HG02981 (cell line): ENCODE measurements around the gene GRID2.
"Not testable (repeated sequence)": the region's sequence is repeated elsewhere in the genome, so short reads cannot be mapped to it uniquely, and the experiment has no call there.

Experiments
- ATAC-seq: cut with Tn5 transposase; IDR thresholded peaks from one replicate; pipeline ENCODE4 v1.9.1; 2021; ENCODE audit warnings: mild to moderate bottlenecking, moderate library complexity; ENCODE audit not compliant: unreplicated experiment

The GRID2 gene

DNA sequence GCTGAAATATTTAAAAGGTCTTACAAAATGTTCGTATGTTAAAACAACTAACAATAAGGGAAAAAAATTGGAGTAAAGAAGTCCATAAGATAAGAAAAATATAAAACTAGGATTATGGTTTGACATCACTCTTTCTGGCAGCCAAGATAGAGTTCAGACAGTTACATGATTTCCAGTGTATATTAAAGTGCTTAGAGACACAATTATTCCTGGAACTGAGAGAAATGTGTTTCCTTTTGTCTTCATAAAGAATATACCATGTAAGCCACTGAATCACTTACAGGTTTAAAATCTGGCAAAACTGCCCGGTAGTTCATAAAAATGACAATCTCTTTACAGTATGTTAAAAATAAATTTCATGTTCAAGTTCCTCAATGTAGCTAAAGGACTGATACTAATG lies 986.1 kb downstream of the GRID2 start:
- no peak for ATAC-seq

DNA sequence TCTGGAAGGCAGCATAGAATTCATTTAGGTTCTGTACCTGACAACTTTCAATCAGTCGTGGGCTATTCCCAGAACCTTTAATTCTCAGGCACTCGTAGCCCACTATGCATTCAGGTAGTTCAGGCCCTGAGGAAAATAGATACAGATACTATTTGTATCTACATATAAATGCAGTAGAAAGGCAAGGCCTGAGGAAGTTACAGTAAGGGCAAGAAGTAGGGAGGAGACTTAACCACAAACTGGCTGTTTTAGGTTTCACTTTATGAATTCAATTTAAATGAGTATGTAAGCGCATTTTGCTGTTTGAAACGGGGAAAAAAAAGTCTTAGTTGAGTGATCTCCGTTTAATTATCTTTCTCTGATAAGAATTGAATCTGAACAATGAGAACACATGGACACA lies 995.4 kb downstream of the GRID2 start:
- ATAC-seq = no peak

DNA sequence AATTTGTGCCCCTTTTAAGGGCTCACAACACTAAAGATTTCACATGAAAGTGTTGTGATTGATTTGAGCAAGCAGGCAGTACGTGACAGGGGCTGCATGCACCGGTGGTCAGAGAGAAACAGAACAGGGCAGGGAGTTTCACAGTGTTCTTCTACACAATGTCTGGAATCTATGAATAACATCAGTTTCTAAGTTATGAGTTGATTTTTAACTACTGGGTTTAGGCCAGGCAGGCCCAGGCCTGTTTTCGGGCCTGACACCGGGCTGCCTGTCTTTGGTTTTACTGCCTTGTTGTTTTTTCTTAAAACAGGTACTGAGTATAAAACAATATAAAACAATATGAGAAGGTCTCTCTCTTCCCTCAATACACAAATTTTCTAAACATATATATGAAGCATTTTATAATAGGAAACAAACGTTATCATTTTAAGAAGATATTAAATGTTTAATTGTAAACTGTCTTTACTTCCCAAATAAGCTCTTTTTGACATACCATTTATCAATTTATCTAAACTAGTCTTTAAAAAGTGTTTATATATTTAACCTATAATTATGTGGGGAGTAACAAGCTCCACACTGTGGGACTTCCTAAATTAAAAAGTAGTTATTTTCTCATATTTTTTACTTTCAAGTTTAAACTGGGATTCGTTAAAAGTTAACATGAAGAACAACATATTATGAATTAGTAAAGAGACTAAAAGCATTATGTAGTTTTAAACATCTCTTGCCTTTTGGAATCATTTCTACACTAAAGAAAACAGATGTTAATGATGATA lies 997.2 kb downstream of the GRID2 start:
- ATAC-seq = not testable (repeated sequence)

DNA sequence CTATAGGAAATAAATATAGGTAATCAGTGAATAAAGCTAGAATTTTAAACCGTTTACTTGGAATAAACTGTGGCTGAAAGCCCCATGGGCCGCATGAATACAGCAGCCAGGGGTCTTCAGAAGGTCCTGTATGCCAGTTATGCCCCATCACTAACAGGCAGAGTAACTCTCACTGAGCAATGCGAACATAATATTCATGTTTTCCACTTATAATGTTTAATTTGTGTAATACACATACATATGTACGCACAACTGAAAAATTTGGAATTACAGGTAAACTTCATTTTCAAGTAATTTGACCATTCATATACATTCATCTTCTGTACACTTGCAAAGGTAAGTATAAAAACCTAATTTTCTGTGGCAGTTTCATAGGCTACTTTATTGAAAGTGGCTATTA lies 998.5 kb downstream of the GRID2 start:
- no peak for ATAC-seq

DNA sequence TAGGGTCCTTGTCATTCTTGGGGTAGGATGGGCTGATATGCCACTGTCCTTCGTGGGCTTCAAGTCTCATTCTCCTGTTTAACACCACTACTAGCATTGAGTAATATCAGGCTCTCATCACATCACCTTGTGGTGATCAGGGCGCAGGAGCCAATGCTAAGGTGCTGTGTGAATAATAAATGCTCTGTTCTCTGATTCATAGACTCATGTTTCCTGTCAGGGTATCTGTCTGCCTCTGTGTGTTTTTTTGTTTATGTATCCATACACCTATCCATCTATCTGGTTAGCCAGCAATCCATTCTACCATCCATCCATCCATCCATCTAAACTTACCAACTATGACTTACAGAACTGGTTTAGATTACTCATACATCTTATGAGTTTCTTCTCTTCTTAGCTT lies 999.7 kb downstream of the GRID2 start:
- ATAC-seq = no peak

DNA sequence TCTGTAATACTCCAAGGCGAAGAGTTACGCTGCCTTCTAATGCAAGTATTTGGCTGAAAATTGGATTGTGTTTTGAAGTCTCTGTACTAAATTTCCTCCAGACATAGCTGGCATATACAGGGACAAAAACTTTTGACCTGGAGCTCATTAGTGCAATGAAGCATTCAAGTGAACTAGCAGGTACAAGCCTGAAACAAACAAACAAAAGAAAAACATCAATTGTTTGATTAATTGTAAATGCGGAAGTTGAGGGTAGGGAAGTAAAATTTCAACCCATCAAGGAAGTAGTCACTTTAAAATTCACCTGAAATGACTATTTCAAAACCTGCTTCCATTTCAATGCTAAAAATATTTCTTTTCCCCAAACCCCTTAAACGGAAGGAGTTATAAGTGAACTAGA lies 1008.5 kb downstream of the GRID2 start:
- ATAC-seq = no peak

DNA sequence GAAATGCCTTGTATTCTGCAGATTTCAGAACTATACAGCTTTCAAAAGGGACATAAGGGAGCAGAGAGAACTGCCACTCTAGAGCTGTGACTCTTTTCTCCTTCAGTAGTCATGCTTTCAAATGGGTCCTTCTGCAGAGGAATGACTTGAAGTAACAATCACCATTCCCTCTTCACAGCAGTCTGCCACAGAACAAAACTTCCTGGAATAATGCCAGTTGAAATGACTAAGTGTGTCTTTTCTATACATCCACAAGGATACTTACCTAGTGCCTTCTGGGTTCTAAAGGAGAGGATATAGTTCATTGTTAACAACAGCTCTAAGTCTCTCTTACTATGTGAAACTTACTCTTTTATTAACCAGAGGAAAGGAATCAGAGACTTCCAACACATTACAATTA lies 1009.4 kb downstream of the GRID2 start:
- ATAC-seq = no peak

DNA sequence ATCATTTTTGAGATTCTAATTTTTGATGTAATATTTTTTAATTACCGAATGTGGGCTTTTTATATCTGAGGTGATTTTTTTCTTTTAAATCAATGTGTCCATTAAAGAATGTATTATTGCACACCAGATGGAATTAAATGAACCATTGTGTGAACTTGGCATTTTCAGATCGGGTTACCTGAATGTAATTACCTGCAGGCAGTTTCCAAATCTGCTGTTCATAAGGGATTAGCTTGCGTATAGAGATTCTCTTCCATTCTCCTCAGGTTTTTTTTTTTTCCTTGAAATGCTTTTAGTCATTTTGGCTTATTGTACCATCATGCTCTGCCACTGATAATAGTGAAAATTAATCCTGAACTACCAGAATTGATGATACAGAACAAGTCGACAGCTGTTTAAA lies 1013.3 kb downstream of the GRID2 start:
- no peak for ATAC-seq

DNA sequence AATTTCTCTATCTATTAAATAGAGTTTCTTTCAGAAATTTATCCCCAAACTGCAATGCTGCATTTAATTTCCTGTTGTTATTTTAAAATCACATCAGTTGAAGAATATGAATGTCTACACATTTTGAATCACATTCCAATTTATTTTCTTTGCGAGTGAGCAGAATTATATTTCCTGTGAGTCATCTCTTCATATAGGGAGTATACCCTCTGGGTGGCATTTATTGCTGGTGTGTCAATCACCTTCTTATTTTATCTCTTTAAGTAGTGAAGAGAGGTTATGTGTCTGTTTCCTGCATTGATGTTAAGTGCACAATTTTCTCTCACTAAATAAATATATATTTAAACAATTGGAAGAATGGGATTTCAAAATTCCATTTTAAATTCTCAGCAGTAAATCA lies 1013.8 kb downstream of the GRID2 start:
- no peak for ATAC-seq

DNA sequence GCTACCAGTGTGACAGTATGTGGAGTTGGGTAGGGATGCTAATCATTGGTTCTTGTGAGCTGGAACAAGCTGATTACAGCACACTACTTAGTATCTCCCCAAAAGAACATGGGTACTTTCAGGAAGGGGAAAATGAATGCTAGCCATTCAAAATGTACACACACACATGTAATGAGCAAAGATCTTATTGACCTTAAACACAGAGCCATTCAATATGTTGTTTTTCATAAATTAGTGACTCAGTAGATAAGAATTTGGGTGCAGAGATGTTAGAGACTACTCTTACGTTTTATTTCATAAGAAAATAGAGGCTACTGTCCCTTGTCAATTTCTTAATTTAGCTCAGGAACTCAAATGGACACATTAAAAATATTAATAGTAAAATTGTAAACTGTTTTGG lies 1015.3 kb downstream of the GRID2 start:
- ATAC-seq = no peak

DNA sequence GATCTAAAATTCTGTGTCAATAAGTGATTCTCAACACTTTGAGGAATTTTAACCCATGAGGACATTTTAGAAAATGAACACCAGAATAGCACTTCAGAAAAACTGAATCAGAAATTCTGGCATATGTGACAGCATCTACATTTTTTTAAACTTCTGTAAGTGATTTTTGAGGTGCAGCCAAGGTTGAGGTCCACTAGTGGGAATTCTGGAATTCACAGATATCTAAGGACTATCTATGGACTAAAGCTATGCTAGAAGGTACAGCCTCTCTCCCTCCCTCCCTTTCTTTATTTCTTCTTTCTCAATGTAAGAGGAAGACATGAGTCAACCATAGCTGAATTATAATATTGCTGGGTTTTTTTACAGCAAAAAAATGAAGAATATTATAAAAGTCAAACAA lies 1016.6 kb downstream of the GRID2 start:
- ATAC-seq = no peak

DNA sequence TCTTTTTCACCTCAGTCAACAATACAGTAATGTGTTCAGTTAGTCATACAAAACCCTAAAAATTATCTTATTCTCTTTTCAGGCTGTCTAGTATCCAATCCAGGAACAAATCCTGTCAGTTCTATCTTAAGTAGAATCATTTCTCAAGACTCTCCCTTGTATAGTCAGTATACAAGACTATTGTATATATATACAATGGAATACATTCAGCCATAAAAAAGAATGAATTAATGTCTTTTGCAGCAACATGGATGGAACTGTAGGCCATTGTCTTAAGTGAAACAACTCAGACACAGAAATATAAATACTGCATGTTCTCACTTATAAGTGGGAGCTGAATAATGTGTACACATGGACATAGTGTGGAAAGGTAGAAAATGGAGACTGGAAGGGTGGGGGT lies 1023.6 kb downstream of the GRID2 start:
- ATAC-seq = no peak

DNA sequence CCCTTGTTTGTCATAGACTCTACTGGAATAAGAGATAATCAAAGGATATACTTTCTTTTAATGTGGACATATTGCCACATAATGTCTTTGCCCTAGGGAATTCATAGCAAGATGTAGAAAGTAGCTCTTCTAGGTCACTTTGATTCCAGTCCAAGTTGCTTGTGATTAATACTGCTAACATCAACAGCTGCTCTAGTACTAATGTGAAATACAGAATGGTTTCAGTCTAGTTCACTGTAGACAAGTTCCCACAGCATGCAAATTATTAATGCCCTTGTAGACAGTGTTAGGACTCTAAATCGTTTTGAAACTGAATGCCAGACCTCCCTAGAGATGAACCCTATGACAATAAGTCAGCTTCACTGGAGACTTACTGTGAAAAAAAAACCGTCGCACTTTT lies 1030.2 kb downstream of the GRID2 start:
- peak; percentile 90 for ATAC-seq

DNA sequence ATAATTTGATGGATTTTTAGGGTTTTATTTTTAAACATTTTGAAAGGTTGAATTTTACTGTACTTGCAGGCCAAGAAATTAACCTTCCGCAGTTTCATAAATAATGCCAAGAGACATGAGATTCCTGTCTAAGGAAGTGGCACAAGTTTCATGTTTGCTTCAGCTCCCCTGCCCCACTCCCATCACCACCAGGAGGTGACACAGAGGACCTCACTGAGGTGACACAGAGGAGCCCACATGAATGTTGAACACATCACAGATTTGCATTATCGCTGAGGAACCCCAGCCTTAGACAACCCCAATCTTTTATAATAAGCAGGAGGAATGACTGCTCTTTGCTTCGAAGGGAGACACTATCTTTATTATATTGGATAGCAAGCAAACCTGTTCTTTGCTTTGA lies 1033.4 kb downstream of the GRID2 start:
- ATAC-seq = no peak

DNA sequence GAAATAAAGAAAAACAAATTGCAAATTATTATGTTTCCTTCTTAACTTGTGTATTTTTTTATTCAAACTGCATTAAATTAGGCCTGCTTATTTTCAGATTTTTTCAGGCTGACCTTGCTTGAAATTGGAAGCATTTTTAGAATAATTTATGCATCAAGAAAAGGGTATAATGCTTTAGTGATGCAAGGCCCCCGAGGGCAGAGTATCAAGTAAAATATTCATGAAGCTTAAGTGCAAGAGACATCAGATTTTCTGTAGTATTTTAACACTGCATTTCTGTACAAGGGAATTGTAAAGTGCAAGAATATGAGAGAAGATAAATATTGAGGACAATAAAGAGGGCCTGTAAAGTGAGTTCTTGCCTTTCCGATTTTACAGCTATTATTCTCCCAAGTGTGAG lies 1039.0 kb downstream of the GRID2 start:
- no peak for ATAC-seq

DNA sequence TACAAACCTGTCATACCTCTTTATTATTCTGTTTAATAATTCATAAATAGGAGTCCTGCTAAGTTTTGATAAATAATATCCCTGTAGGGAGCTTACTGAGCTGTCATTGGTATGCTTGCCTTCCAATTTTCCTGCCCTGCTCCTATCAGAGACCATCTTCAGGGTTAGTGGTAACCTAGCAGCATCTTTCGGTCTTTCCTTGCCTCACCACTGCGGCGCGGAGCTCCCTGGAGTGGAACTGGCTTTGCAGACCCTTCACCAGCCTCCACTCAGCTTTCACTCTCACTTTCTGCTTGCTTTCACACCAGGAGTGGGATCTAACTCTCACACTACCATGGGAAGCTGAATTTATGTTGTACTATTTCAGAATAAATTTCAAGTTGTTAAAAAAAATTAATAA lies 1043.1 kb downstream of the GRID2 start:
- no peak for ATAC-seq

DNA sequence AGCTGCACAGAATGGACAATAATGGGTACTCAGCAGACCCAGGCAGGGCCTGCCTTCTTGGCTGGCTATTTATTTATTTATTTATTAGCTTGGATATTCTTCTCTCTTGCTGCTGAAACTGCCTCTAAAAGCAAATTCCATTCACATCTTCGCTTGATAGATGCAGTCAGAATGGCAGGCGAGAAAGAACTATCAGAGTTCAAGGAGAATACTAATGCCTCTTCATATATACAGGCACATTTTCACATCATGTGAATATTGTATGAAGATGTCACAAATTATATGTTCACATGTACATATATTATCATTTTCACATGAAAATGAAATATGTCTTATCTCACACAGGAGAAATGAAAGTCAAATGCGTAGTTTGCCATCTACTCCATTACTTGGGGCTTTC lies 1045.1 kb downstream of the GRID2 start:
- ATAC-seq = no peak

DNA sequence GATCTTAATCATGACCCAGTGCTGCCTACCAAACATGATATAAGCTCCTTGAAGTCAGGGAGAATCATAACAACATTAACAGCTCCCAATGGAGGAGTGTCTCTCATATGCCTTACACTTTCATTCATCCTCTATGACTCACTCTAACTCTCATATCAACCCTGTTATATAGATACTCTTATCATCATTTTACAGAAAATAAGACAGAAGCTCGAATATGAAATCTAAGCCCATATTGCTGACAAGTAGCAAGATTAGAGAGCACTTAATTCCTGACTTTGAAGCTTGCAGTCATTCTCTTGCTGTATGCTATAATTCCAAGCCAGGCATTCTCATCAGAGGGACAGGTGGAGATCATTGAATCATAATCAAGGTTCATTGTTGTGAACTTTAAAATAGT lies 1048.1 kb downstream of the GRID2 start:
- no peak for ATAC-seq

DNA sequence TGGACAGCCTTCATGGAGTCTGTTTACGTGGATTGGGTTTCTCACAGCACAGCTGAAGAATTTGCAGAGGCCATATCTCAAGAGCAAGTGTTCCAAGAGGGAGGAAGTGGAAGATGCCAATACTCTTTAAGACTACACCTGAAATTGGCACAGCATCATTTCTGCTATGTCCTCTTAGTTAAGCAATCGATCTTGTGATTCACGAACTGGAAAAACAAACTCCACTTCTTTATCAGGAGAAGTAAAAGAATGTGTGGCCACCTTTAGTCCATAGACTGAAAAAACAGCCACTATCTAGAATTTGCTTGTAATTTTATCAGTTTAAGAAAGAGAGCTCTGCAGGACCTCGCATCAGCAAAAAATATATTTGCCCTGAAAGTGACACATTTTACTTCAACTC lies 1051.6 kb downstream of the GRID2 start:
- ATAC-seq = no peak

DNA sequence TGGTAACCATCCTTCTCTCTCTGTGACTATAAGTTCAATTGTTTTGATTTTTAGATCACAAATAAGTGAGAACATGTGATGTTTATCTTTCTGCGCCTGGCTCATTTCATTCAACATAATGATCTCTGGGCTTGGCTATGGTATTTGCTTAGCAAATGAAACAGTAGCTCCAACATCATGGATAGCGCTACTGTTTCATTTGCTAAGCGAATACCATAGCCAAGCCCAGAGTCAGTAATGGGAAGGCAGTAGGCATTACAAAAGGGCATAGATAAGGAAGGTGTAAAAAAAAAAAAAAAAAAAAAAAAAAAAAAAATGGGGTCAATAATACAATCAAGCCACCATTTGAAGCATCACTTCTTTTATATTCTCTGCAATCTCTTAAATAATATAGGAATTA lies 1055.8 kb downstream of the GRID2 start:
- no peak for ATAC-seq

DNA sequence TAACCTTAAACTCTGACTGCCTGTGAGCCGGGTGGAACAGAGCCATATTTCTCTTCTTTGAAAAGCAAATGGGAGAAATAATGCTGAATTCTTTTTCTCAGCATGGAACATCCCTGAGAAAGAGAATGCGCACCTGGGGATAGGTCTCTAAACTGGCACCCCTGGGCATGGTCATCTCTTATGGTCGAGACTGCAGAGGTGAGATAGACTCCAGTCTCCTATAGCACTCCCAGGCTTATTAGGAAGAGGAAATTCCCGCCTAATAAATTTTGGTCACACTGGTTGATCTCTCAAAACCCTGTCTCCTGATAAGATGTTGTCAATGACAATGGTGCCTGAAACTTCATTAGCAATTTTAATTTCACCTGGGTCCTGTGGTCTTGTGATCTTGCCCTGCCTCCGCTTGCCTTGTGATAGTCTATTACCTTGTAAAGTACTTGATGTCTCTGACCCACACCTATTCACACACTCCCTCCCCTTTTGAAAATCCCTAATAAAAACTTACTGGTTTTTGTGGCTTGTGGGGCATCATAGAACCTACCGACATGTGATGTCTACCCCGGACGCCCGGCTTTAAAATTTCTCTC lies 1062.5 kb downstream of the GRID2 start:
- ATAC-seq = not testable (repeated sequence)

DNA sequence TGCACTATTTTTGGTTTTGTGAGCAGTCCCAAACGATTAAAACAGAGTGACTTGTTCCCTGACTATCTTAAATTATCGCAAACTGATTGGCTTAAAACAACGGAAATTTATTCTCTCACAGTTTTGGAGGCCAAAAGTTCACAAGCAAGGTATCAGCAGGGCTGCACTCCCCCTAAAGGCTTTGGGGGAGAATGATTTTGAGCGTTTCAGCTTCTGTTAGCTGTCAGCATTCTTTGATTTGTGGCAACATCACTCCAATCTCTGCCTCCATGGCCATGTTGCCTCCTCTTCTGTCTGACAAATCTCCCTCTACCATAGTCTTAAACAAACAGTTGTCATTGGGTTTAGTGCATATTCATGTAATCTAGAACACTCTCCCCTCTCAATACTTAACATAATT lies 1065.2 kb downstream of the GRID2 start:
- ATAC-seq = no peak

DNA sequence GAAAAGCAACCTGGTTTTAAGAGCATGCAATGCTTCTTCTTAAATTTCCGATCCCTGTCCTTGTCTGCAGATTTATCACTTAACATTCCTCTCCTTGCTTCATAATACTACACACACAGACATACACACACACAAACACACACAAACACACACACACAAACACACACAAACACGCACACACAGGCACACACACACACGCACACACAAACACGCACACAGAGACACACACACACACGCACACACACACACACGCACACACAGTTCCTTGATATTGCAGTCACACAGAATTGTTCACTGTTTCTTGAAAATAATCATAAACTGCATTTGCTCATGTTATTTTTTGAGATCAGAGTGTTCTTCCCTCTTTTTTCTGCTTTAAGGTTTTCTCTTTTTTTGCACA lies 1066.5 kb downstream of the GRID2 start:
- no peak for ATAC-seq
